Measurements from ENCODE around the gene TLCD2.
"Not testable (repeated sequence)": the region's sequence is repeated elsewhere in the genome, so short reads cannot be mapped to it uniquely, and the experiment has no call there.

TLCD2 gene

DNA sequence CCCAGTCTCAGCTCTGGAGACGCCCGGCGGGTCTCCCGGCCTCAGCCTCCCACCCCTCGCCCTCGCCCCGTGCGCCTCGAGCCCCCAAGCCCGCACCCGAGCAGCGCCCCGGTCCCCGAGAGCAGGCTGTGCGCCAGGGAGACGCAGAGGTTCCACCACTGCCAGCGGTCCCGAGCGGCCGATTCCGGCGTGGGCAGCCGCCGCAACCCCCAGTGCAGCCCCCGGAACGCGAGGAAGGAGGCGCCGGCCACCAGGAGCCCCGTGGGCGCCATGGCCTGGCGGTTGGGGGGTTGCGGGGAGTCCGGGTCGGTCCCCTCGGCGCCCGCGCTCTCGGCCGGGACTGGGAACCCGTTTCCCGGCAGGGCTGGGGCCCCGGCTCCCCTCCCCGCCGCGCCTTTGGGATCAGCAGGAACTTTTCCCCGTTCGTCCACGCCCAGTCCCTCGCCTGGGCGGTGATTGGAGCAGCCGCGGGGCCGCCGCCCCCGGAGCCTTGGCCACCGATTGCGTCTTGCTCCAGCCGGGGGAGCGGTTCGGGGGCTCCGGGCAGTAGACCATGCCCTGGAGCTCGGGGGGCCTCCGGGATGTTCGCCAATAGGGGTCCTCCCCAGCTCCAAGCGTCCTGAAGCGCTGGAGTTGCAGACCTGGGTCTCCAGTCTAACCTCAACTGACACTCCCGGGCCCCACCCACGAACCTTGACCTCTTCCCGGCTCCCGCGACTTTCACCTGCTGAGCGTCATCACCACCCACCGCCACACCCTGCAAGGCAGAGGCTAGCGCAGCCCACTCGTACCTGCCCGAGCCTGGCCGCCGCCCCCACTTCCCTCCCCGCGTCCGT, at the start of gene TLCD2:
Gene TLCD2 (minus strand): TSS at position 407 of the 836 bp plus-strand sequence. CDS start 135 bp downstream, at position 272.
- DNase-seq (ENCODE audit: low read depth), result no peak

- no peak for DNase-seq (ENCODE audit: low read depth)
Measured at GRCh38 chr17:1759529-1759928, 49.4 kb upstream of the TLCD2 start.

DNA sequence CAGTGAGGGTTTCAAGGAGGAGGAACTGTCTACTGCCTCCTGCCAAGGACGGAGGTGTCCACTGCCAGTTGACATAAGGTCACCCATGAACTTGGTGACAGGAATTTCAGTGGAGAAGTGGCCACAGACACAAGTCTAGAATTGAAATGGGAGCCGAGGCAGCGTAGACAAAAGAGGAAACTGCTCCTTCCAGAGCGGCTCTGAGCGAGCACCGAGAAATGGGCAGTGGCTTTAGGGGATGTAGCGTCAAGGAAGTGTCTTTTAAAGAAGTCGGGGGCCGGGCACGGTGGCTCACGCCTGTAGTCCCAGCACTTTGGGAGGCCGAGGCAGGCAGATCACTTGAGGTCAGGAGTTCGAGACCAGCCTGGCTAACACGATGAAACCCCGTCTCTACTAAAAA, 48.6 kb upstream of the TLCD2 start:
- DNase-seq (ENCODE audit: low read depth), result no peak

GRCh38 chr17:1755827-1756262, 45.7 kb upstream of the TLCD2 start:
- DNase-seq (ENCODE audit: low read depth), result no peak

GRCh38 chr17:1755252-1755826, 45.2 kb upstream of the TLCD2 start:
- no peak for DNase-seq (ENCODE audit: low read depth)

DNA sequence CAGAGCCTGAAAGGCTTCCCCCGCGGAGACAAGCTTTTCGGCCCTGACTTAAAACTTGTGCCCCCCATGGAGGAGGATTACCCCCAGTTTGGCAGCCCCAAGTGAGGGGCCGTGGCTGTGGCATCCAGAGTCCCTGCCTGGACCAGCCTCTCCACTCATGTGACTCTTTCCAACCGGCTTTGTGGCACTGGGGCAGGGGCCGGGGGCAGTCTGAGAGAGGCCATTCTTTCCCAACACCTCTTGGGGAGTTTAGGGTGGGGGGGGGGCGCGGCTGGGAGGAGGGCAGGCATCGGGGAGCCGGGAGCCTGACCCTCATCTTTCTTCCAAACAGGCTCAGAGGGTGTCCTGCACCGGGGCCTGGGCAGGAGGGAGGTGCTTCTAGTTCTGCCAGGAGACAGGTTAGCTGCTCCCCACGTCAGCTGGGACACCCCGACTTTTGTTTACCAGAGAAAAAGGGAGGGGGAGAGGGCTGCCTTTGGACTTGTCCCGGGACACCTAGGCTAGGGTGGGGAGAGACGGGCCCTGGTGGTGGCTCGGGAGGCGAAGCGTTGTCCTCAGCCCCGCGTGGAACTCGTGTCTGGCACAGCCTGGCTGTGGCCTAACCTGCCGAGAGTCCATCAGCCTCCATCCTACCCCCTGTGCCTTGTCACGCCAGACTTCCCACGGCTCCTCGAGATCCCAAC, 44.4 kb upstream of the TLCD2 start:
- DNase-seq (ENCODE audit: low read depth), result no peak

GRCh38 chr17:1753767-1754429, 43.7 kb upstream of the TLCD2 start:
- no peak for DNase-seq (ENCODE audit: low read depth)

GRCh38 chr17:1752425-1753262, 42.5 kb upstream of the TLCD2 start:
- no peak for DNase-seq (ENCODE audit: low read depth)

DNA sequence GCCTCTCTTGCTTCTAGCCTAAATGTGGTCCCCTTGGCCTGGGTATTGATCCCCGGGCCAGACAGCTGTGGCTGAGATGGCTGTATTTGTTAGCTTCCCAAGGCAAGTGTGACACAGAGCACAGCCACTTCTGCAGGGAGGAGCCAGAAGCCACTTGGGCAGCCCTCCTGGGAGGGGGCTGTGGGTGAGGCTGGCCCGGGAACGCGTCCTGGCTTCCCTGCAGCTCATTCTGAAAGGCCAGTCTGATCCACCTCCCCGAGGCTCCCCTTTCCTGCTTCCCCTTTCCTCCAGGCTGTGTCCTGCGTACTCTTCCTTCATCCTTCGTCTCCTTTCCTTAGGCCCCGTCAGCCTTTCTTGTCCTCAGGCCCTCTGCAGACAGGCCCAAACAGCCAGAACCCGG, 40.5 kb upstream of the TLCD2 start:
- no peak for DNase-seq (ENCODE audit: low read depth)

- DNase-seq (ENCODE audit: low read depth), result no peak
Measured at GRCh38 chr17:1746975-1747543, 36.9 kb upstream of the TLCD2 start.

DNA sequence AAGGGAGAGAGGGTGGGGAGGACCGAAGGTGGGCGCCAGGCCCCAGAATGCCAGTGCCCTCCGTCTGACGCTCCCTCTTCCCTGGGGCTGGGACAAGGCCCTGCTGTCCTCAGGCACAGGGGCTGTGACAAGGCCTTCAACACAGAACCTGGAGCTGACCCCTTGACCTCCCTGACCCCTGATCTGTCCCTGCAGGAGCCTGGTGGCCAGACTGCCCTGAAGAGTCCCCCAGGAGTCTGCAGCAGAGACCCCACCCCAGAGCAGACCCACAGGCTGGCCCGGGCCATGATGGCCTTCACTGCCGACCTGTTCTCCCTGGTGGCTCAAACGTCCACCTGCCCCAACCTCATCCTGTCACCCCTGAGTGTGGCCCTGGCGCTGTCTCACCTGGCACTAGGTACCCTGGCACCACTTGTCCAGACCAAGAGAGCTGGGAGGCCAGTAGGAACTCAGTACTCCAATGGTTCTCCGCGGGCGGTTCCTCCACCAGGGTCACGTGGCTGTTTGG, 35.4 kb upstream of the TLCD2 start:
- no peak for DNase-seq (ENCODE audit: low read depth)

- DNase-seq (ENCODE audit: low read depth), result no peak
Measured at GRCh38 chr17:1744551-1745512, 34.7 kb upstream of the TLCD2 start.

DNA sequence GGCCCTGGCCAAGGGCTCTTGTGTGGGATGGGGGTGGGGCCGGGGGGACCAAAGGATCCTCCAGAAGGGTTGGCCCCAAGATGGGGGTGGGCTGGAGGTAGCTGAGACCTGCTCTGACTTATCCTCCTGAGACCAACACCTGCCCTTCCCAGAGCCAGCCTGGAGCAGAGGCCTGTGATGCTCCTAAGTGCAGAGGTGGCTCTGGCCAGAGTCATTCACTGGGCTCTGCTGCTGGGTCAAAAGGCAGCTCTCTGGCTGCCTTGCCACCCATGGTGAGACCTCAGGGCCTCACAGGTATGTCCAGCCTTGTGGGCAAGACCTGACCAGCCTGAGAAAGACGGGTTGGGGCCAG, 32.9 kb upstream of the TLCD2 start:
- DNase-seq (ENCODE audit: low read depth), result no peak

- DNase-seq (ENCODE audit: low read depth), result no peak
Measured at GRCh38 chr17:1742371-1743087, 32.4 kb upstream of the TLCD2 start, which contains the start of gene SERPINF2. Gene SERPINF2 (plus strand): TSS chr17:1742871. CDS start chr17:1744996, 2,125 bp downstream.

GRCh38 chr17:1741899-1742298, 31.7 kb upstream of the TLCD2 start:
- not testable (repeated sequence) for DNase-seq (ENCODE audit: low read depth)

GRCh38 chr17:1737531-1738291, 27.5 kb upstream of the TLCD2 start:
- DNase-seq (ENCODE audit: low read depth), result no peak

DNA sequence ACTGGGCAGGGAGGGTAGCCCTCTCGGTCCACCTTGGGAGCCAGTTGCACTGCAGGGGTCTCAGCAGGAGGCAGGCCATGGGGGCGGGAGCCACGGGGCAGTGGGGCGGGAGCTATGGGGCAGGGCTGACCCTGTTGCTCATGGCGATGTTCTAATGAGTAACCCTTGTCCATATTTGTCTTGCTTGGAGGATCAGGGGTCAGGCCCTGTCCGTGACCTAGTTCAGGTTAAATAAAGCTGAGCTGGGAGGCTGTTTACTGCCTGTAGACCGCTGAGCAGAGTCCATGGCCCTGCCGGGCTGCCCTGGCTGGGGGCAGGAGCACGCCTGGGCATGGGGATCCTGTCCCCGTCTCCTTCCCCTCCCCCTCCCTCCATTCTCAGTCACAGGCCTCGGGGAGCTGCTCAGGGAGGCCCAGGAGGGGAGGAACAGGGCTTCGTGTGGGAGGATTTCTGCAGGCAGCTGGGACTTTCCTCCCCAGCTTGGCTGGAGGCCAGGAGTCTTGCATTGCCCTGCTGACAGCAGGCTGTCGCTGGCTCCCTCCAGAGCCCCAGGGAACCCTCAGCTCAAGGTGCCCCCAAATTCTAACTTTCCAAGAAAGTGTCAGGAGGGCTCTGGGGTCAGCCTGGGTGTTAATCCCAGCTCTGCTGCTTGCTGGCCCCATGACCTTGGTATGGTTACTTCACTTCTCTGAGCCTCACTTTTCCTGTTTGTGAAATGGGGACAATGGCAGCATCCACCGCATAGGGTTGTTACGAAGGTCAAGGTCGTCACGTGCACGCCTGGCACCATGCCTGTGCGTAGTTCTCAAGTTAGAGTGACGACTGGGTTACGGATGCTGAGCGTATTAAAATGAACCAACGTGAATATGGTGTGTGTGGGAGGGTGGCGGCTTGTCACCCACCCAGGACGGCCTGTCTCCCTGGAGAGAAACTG, 26.4 kb upstream of the TLCD2 start:
- DNase-seq (ENCODE audit: low read depth), result peak; percentile 52
